Activated T-helper 1 cell treated with anti-CD3 and anti-CD28 coated beads, Interleukin-12 subunit alpha, Interleukin-12 subunit beta, Interleukin-2, Interleukin-4 antibody, amounts not matched to agents 30 ng/mL and 10 ng/mL and 1 ng/mL, durations not matched to agents 14 hours and 24 hours and 36 hours (primary cell): ENCODE data around the gene NUS1. TPM values are rescaled to one million over a fixed set of nuclear protein-coding genes. Genes with fewer than 3 reads are reported as not detected.
"Not testable (repeated sequence)": the region's sequence is repeated elsewhere in the genome, so short reads cannot be mapped to it uniquely, and the experiment has no call there.

Source experiments
- DNase-seq: peaks from one replicate; pipeline ENCODE4 v3.0.0; 2021; ENCODE audit warnings: low spot score
- H3K27ac Mint-ChIP-seq: one replicate; pipeline ENCODE4 v1.8.0; 2021; ENCODE audit warnings: mild to moderate bottlenecking, mixed read lengths
- H3K27me3 Mint-ChIP-seq: one replicate; pipeline ENCODE4 v1.8.0; 2022; ENCODE audit warnings: mild to moderate bottlenecking, moderate library complexity, mixed read lengths; ENCODE audit not compliant: insufficient read depth
- H3K36me3 Mint-ChIP-seq: one replicate; pipeline ENCODE4 v1.8.0; 2021; ENCODE audit warnings: low read depth, mixed read lengths
- H3K4me1 Mint-ChIP-seq: one replicate; pipeline ENCODE4 v1.8.0; 2021; ENCODE audit warnings: low read depth, mixed read lengths
- H3K4me3 Mint-ChIP-seq: one replicate; pipeline ENCODE4 v1.8.0; 2021; ENCODE audit warnings: mild to moderate bottlenecking, moderate library complexity, mixed read lengths
- H3K9me3 Mint-ChIP-seq: one replicate; pipeline ENCODE4 v1.8.0; 2021; ENCODE audit warnings: mixed read lengths
- intact Hi-C: fragments of 100-400 bp; cut with micrococcal nuclease; formaldehyde crosslinking; loops from one replicate; pipeline ENCODE4 v1.15.1; 2024
- total RNA-seq: library from RNA; stranded (reverse); gene quantifications from 2 replicates; pipeline ENCODE4 v1.2.3, GENCODE V29; 2022

NUS1 gene
- total RNA-seq, 1 donor from 2014 or later = 49.5 TPM

DNA sequence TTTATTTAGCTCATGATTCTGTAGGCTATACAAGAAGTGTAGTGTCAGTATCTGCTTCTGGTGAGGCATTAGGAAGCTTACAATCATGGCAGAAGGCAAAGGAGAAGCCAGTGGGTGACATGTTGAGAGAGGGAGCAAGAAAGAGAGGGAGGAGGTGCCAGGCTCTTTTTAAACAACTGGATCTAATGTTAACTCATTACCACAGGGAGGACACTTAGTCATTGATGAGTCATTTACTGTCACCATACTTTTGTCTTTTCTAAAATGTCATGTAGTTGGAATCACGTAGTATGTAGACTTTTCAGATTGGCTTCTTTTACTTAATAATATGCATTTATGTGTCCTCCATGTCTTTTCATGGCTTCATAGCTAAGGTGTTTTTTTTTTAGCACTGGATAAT is 58.1 kb downstream of the NUS1 start:
- no peak overlapping the region for H3K27ac Mint-ChIP-seq
- intact Hi-C loops = no loop called here
- no peaks in the 10 kb centered on the region for H3K4me1 Mint-ChIP-seq
- H3K9me3 Mint-ChIP-seq = no peaks in the 10 kb centered on the region
- DNase-seq = no peak
- peaks cover 2% of the 10 kb centered on the region for H3K27me3 Mint-ChIP-seq
- H3K36me3 Mint-ChIP-seq = no peaks in the 10 kb centered on the region
- no peak overlapping the region for H3K4me3 Mint-ChIP-seq

DNA sequence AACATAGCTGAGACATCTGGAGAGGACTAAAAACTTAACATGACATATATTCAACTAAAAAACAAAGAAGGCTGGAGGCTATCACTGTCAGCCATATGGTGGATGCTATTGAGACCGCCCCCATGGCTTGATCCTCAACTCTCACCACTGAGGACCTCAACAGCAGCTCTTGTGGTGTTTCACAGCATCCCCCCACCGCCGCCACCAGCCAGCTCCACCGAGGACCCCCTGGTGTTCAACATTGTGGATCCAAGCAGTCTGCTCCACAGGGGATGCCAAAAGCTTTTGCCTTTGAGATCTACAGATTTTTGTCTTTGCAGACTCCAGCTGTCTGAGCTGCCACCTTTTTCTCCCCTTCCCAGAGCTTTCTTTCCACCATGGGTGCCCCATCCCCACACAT is 64.6 kb downstream of the NUS1 start:
- Mint-ChIP-seq H3K9me3 (peaks cover 5% of the 10 kb centered on the region), H3K36me3 (no peaks in the 10 kb centered on the region), H3K4me1 (no peaks in the 10 kb centered on the region), H3K27me3 (no peaks in the 10 kb centered on the region), H3K4me3 (no peak overlapping the region), H3K27ac (no peak overlapping the region)
- no peak for DNase-seq
- intact Hi-C loops = no loop called here

DNA sequence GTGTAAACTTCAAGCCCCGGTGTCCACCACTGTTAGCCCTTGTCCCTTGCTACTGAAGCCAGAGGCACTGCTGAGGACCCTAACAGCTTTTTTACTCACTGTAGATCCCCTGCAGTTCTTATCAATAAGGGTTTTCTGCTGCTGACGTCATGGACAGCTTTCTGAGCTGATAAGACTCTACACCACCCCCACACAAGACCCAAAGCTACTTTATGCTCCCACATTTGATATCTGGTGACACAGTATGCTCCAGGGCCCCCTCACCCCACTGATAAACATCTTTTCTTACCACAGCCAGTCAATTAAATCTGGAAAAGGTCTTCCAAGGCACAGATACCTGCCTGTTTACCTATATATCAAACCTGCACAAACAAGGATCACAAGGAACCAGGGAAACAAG is 65.3 kb downstream of the NUS1 start:
- H3K27me3 Mint-ChIP-seq = no peaks in the 10 kb centered on the region
- intact Hi-C loops = no loop called here
- H3K27ac Mint-ChIP-seq = no peak overlapping the region
- H3K4me1 Mint-ChIP-seq = no peaks in the 10 kb centered on the region
- no peak overlapping the region for H3K4me3 Mint-ChIP-seq
- no peak for DNase-seq
- no peaks in the 10 kb centered on the region for H3K36me3 Mint-ChIP-seq
- peaks cover 5% of the 10 kb centered on the region for H3K9me3 Mint-ChIP-seq

DNA sequence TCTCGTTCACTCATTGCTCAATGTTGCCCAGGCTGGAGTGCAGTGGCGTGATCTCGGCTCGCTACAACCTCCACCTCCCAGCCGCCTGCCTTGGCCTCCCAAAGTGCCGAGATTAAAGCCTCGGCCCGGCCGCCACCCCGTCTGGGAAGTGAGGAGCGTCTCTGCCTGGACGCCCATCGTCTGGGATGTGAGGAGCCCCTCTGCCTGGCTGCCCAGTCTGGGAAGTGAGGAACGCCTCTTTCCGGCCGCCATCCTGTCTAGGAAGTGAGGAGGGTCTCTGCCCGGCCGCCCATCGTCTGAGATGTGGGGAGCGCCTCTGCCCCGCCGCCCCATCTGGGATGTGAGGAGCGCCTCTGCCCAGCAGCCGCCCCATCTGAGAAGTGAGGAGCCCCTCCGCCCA is 75.4 kb downstream of the NUS1 start:
- intact Hi-C loops, H3K4me1 Mint-ChIP-seq, H3K27me3 Mint-ChIP-seq, H3K9me3 Mint-ChIP-seq, H3K27ac Mint-ChIP-seq, H3K4me3 Mint-ChIP-seq, H3K36me3 Mint-ChIP-seq, DNase-seq: not testable (repeated sequence)

Other genes starting within 250 kb of the NUS1 start
- not detected in 2 replicates for gene ROS1, start 249.5 kb upstream of the NUS1 start, total RNA-seq
- gene DCBLD1, start 192.8 kb upstream of the NUS1 start, total RNA-seq = 3.9 and 4.5 TPM in 2 replicates
- gene GOPC, start 73.0 kb upstream of the NUS1 start, total RNA-seq = 23.6 and 24.3 TPM in 2 replicates
- gene SLC35F1, start 231.8 kb downstream of the NUS1 start, total RNA-seq = not detected in 2 replicates